OCI-LY3 (cell line): ENCODE data around the gene UBE3B.

Source experiments
- H2AFZ ChIP-seq: fragments of 200-600, 300-600 bp; shearing (Covaris generic); 2 replicates; pipeline ENCODE4 v1.6.0; 2014; ENCODE audit warnings: antibody characterized with exemption, low read depth, low read length
- H3K27ac ChIP-seq: fragments of 200-600, 300-600 bp; sonication (generic); 2 replicates; pipeline ENCODE4 v1.5.1; 2014; ENCODE audit warnings: mild to moderate bottlenecking, low read length, moderate library complexity, mixed read lengths
- H3K27me3 ChIP-seq: fragments of 200-600, 300-600 bp; sonication (generic); 2 replicates; pipeline ENCODE4 v1.6.1; 2014; ENCODE audit warnings: low read depth, low read length, mixed read lengths
- H3K36me3 ChIP-seq: fragments of 200-600, 300-600 bp; sonication (generic); replicated peaks from 2 replicates; pipeline ENCODE3; 2014; ENCODE audit warnings: low read depth, low read length, mixed read lengths
- H3K4me1 ChIP-seq: fragments of 300-600, 200-600 bp; sonication (generic); 2 replicates; pipeline ENCODE4 v1.6.1; 2014; ENCODE audit warnings: low read length, mixed read lengths
- H3K4me2 ChIP-seq: fragments of 200-600, 300-600 bp; sonication (generic); 2 replicates; pipeline ENCODE4 v1.6.1; 2014; ENCODE audit warnings: low read length, mixed read lengths
- H3K4me3 ChIP-seq: fragments of 300-600, 200-600 bp; sonication (generic); 2 replicates; pipeline ENCODE4 v1.5.1; 2014; ENCODE audit warnings: antibody characterized with exemption, mild to moderate bottlenecking, low read length, moderate library complexity
- H3K79me2 ChIP-seq: fragments of 300-600, 200-600 bp; shearing (Covaris generic); 2 replicates; pipeline ENCODE4 v1.6.1; 2014; ENCODE audit warnings: mild to moderate bottlenecking, low read length, mixed read lengths
- H3K9ac ChIP-seq: fragments of 300-600, 200-600 bp; shearing (Covaris generic); 2 replicates; pipeline ENCODE4 v1.6.0; 2014; ENCODE audit warnings: mild to moderate bottlenecking, low read length, moderate library complexity
- H3K9me3 ChIP-seq: fragments of 200-600, 300-600 bp; shearing (Covaris generic); 2 replicates; pipeline ENCODE4 v1.6.1; 2014; ENCODE audit warnings: low read length, mixed read lengths; ENCODE audit not compliant: insufficient read depth
- H4K20me1 ChIP-seq: fragments of 200-600, 300-600 bp; sonication (generic); 2 replicates; pipeline ENCODE4 v1.6.1; 2016; ENCODE audit warnings: low read length, mixed read lengths; ENCODE audit not compliant: insufficient read depth
- CTCF ChIP-seq: fragments of 200-600, 300-600 bp; sonication (generic); IDR thresholded peaks from 2 replicates; pipeline ENCODE4 v1.5.1; 2014; ENCODE audit warnings: antibody characterized with exemption, low read length, low read depth
- EZH2phosphoT487 ChIP-seq: fragments of 200-600 bp; shearing (Covaris generic); IDR thresholded peaks from 2 replicates; pipeline ENCODE4 v1.6.1; 2018; ENCODE audit warnings: antibody characterized with exemption, mixed run types, low read depth

The UBE3B gene

GRCh38 chr12:109566424-109566823 is 89.0 kb downstream of the UBE3B start:
- Histone ChIP-seq H3K36me3 (peaks cover 50% of the 10 kb centered on the region), H3K4me1 (no peaks in the 10 kb centered on the region), H2AFZ (no peak overlapping the region), H3K9ac (no peak overlapping the region), H3K9me3 (peaks cover 5% of the 10 kb centered on the region), H3K27me3 (no peaks in the 10 kb centered on the region), H4K20me1 (no peaks in the 10 kb centered on the region), H3K4me3 (no peak overlapping the region), H3K79me2 (no peaks in the 10 kb centered on the region), H3K4me2 (no peak overlapping the region), H3K27ac (no peak overlapping the region)
- TF ChIP-seq CTCF (no peak), EZH2phosphoT487 (no peak)

GRCh38 chr12:109567296-109567695 is 89.9 kb downstream of the UBE3B start:
- peaks cover under 1% of the 10 kb centered on the region; the same call in 1 of the 2 replicates for H3K4me1 ChIP-seq
- no peak for TF ChIP-seq CTCF
- H3K36me3 ChIP-seq, result peaks cover 46% of the 10 kb centered on the region
- no peak overlapping the region for H3K4me3 ChIP-seq
- no peak overlapping the region for H2AFZ ChIP-seq
- H3K9me3 ChIP-seq, result peaks cover 4% of the 10 kb centered on the region
- H3K27me3 ChIP-seq, result no peaks in the 10 kb centered on the region
- H3K27ac ChIP-seq, result no peak overlapping the region
- H3K79me2 ChIP-seq, result no peaks in the 10 kb centered on the region
- H4K20me1 ChIP-seq, result no peaks in the 10 kb centered on the region
- no peak overlapping the region for H3K4me2 ChIP-seq
- H3K9ac ChIP-seq, result no peak overlapping the region

GRCh38 chr12:109567967-109568366 is 90.5 kb downstream of the UBE3B start:
- TF ChIP-seq CTCF (no peak), EZH2phosphoT487 (no peak)
- no peaks in the 10 kb centered on the region for H4K20me1 ChIP-seq
- H3K27ac ChIP-seq, result no peak overlapping the region
- peaks cover 40% of the 10 kb centered on the region for H3K36me3 ChIP-seq
- H3K9ac ChIP-seq, result no peak overlapping the region
- H3K4me3 ChIP-seq, result no peak overlapping the region
- H3K4me2 ChIP-seq, result no peak overlapping the region
- H3K4me1 ChIP-seq, result peaks cover 7% of the 10 kb centered on the region; the same call in 1 of the 2 replicates
- H3K27me3 ChIP-seq, result no peaks in the 10 kb centered on the region
- H3K9me3 ChIP-seq, result no peaks in the 10 kb centered on the region; the same call in 1 of the 2 replicates
- no peak overlapping the region for H2AFZ ChIP-seq
- H3K79me2 ChIP-seq, result peaks cover 7% of the 10 kb centered on the region

GRCh38 chr12:109568486-109568885 is 91.1 kb downstream of the UBE3B start:
- Histone ChIP-seq H3K4me2 (no peak overlapping the region), H3K9me3 (no peaks in the 10 kb centered on the region)
- no peak for TF ChIP-seq CTCF
- no peak for TF ChIP-seq EZH2phosphoT487

More at GRCh38 chr12:109568486-109568885, 91.1 kb downstream of the UBE3B start:
- Histone ChIP-seq H2AFZ (no peak overlapping the region), H3K9ac (no peak overlapping the region), H3K4me1 (peaks cover 7% of the 10 kb centered on the region; the same call in 1 of the 2 replicates), H3K27me3 (no peaks in the 10 kb centered on the region), H3K4me3 (no peak overlapping the region), H3K27ac (no peak overlapping the region), H4K20me1 (no peaks in the 10 kb centered on the region), H3K79me2 (peaks cover 7% of the 10 kb centered on the region), H3K36me3 (peaks cover 35% of the 10 kb centered on the region)
